T-helper 22 cell (primary cell): ENCODE results near the gene CXCL12.

Experiments used
- DNase-seq: peaks from one replicate; pipeline ENCODE4 v3.0.0-alpha.2; 2020; ENCODE audit warnings: low read depth

CXCL12 gene

GRCh38 chr10:44385026-44385695, at the start of gene CXCL12:
Gene CXCL12 (minus strand): TSS chr10:44385097. CDS start chr10:44385005, 92 bp downstream.
- DNase-seq: no peak

DNA sequence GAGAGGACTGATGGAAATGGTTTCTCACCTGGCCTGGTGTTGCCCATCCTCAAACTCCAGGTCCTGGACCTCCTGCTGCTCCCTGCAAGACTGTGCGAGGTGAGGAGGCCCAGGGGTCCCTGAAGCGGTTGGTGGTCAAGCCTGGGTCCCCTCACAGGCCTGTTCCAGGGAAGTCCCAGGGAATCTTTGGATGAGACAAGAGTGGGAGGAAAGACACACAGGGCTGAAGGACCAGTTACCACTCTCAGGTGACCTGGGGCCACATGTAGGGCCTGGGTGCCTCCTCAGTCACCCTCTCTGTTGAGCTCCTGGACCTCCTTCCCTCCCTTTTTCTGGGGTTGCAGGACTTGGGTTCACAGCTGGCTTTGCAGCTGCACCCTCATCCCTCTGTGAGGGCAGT, 42.6 kb upstream of the CXCL12 start:
- no peak for DNase-seq

DNA sequence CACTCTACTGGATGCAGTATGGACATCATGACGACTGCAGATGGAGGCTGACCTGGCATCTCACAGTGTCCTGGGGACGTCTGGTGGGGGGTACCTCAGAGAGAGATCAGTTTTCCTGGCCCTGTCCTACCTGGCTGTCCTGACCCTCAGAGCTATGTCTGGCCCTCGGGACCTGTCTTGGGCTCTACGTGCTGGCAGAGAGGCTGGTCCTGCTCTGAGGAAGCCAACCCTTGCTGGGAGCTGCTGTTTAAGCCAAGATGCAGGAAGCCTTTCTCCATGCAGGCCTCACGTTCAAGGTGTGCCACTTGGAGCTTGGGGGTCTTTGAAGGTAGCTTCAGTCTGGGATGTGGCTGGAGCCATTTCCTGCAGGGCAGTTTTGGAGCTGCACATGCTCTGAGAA, 42.1 kb upstream of the CXCL12 start:
- DNase-seq: no peak

DNA sequence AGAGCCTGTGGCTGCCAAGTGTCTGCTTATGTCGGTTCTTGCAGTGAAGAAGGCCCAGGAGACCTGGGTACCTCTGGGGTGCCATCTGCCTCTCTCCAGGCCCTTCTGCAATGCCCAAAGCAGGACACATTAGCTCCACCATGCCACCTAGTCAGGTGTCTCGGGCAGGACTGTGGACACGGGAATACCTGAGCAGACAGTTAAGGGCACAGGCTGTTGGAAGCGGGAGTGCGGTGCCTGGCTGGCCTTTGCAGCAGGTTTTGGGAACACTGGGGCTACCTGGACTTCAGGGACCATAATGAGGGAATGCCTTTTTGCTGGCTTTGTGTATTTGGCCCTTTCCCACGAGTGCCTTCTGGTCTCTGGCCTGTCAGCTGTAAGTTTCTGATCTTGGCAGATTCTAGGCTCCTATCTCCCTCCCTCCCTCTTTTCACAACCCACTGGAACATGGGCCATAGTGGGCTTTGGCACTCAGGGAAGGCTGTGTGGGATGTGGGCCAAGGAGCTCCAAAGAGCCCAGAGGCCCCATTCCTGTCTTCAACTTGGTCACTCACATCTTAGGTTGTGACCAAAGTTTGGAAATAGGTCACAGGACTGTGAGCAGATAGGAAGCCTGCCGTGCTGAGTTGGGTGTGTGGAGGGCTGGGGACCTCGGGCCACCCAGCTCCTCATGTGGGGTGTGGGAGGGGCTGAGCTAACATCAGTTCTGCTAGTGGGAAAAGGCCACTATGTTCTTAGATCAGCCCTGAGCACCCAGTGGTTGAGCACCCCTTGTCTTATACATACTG, 41.5 kb upstream of the CXCL12 start:
- no peak for DNase-seq

- no peak for DNase-seq
These were observed 40.6 kb upstream of the CXCL12 start for GRCh38 chr10:44425466-44425865.

DNA sequence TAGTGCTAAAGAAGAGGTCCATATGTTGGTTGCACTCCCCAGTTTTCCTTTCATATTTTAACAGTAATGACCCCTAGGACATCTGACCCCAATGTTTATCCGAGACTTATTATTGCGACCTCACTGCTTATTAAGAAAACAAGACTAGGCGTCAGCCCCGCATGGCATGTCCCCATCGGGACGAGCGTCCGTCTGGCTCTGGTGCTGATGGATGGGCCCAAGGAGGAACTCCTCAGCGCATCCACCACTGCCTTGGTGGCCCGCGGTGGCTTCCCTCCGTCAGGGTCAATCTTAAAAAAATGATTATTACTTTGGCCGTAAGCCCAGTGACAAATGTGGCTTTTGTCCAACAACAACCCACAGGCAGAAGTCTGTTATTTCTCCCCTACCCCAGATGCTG, 40.1 kb upstream of the CXCL12 start:
- no peak for DNase-seq

- DNase-seq: no peak
These were observed 39.4 kb upstream of the CXCL12 start for GRCh38 chr10:44424298-44424697.

DNA sequence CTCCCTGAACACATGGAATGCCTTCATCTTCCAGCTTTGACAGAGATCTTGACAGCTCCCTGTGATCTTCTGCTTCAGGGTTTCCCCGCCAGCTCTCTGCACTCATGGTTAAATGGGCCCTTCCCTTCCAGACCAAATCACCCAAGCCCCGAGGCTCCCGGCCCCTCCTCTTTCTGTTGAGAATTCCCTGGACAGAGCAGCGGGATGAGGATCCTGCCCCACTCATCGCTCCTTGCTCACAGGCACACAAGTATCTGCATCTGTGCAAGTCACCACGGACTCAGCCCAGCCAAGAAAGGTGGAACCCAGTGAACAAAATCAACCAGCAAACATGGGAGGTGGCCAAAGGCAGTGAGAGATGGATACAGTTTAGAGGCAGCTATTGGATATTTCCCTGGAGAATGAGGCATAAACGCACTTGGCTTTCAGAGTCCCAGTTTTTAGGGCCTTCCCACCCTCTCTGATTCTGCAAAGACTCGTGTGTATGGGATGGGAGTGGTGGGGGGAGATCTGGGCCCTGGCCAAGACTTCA, 37.7 kb upstream of the CXCL12 start:
- DNase-seq: no peak

DNA sequence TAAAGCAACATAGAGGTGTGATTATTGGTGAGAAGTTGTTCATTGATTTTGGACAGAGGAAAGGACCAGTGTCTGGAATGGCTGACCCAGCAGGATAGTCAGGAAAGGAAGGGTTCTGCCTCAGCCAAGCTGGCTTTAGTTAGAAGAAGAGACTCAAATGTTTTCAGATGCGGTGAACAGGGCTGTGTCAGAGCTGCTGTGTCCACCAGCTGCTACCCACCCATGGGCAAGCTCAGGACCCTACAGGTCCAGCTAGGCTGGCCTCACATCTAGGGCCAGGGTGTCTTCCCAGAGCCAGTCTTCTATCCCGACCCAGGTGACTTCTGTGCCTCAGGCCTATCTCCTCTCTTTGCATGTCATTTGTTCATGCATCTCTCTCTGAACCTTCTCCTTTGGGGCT, 37.3 kb upstream of the CXCL12 start:
- no peak for DNase-seq

DNA sequence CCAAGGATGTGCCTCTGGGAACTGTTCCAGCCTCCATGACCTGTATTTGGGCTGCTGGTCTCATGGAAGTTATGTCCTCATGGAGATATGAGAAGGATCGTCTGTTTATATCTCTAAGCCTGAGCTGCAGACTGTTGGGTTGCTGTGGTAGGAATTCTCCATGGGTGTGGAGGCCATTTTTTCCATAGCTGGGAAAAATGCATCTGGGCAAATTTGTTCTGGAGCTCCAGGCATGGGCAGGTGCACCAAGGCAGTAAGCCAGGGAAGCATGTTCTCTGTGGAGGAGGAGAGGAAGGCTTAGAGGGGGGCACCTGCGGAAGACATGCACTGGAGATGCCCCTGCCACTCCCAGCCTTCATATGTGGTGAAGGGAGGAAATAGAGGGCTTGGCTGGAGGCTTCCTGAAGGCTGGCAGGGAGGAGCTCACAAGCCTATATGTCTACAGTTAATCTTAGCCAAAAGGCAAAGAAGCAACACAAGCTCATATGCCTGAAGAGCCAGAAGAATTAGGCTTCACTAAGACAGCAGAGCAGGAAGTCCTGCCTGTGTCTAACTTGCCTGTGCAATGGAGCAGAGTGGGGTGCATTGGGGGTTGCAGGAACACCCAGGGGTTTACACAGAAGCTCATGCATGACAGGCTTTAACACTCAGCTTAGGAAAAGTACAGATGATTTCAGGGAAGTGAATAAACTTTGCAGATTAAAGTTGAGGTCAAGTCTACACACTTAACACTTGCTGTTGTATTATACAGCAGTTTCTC, 35.1 kb upstream of the CXCL12 start:
- DNase-seq: no peak

GRCh38 chr10:44418637-44419036, 33.7 kb upstream of the CXCL12 start:
- DNase-seq: no peak

DNA sequence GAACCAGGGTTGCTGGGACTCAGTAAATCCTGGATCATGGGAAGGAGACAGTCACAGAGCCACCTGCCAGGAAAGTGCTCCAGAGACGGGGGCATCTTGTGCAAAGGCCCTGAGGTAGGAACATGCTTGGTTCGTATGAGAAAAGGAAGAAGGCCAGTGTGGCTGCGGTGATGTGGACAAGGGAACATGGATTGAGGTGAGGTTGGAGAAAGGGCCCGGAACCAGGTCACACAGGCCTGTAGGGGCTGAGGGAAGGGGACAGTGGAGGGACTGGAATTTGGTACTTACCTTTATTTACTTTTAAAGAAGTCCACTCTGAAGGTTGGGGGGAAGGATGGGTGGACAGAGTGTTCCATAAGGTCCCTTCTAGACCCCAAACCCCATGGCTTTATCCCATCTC, 32.9 kb upstream of the CXCL12 start:
- no peak for DNase-seq

GRCh38 chr10:44416936-44417335, 32.0 kb upstream of the CXCL12 start:
- no peak for DNase-seq

DNA sequence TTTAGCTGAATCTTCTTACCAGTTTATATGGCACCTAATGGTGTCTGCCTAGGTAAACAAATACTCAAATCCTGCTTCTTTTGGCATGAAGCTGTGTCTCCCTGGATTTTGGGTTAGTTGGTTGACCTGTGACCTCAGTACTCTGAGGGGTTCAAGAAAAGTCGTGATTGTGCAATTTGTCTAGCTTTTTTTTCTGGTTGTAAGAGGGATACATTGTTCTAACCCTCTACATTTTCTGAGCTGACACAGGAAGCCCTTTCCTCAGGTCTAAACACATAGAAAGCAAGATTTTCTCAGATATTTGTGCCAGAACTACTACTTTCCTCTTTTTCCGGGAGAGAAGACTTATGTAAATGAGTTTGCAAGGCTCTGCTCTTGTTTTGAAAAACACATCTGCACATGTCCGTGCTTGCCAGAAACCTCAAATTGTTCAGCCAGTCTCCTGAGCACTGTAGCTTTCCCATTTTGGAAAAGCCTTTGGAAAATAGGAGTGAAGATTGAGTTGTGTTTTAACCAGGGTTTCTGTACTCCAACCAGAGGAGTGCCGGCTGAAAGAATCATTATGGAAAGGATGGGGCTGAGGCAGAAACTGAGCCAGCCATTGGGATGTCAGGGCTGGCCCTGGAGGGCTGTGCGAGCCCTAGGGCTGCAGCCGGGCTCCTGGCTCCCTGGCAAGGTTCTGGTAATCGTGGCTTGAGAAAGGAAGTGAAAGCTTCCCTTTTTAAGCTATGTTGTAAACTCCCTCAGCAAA, 31.3 kb upstream of the CXCL12 start:
- no peak for DNase-seq

GRCh38 chr10:44415121-44415520, 30.2 kb upstream of the CXCL12 start:
- no peak for DNase-seq

DNA sequence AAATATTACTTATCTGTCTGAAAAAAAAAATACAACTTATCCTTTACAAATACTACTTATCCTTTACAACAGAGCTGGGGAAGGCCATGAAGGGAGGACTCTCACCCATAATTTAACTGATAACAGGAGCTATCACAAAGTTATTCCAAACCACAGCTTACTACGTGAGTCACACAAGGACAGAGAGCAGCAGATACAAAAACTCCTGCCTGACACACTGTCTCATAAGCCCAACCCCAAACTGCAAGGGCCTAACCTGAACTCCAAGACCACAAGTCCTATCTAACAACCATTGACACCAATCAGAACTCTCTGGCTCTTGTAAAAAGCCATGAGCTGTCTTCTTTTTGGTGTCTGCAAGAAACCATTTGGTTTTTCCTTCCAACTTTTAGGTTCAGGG, 28.5 kb upstream of the CXCL12 start:
- no peak for DNase-seq

GRCh38 chr10:44411251-44411650, 26.4 kb upstream of the CXCL12 start:
- no peak for DNase-seq

- DNase-seq: no peak
These were observed 20.0 kb upstream of the CXCL12 start for GRCh38 chr10:44404741-44405437.

DNA sequence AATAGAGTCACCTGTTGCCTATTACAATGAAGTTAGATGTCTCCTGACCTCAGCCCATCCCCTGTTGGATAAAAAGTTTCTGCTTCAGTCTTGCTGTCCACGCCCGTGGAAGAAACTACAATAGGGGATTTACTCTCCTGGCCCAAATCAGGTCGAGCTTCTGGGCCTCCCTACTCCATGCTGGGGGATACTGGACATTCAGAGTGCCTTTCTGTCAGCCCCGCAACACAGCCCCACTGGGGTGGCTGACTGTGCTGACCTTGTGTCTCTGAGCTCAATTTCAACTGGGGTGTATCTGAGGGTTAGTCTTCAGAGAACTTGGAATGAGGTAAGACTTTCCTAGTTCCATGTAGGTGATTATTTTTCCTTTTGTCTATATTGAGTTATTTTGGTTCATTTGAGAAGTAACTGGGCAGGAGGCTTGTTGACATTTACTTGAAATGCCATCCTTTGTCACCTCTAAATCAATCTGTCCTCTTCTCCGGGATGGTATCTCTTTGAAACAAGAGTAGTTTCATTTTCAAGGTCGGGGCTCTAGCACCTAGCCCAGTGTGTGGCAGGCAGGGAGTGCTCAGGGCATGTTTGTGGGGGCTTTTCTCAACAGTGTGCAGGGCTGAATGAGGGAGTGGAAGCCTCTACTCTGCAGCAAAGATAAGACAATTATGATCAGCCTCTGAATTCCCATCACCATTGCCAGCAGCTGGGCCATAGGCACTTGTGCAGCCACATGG, 17.7 kb upstream of the CXCL12 start:
- no peak for DNase-seq

DNA sequence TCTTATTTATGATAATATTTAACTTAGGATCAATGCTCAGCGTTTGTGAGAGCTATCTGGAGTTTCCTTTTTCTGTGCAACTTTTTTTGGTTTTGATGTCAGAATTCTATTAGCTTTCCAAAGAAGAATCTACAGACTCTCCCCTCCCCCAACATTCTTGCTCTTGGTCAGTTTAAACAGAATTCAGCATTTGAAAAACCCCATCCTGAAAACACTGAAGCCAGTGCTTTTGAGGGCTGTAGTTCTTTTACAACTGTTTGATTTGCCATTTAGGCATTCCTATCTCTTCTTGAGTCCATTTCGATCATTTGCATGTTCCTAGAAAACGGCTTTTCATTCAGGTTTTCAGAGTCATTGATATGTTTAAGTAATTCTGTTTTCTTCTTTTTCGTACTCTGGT, 15.6 kb upstream of the CXCL12 start:
- DNase-seq: no peak
